K562 (cell line): ENCODE measurements around the gene BLZF1. TPM values are rescaled to one million over a fixed set of nuclear protein-coding genes. Genes with fewer than 3 reads are reported as not detected.

Experiments used
- ARID3A ChIP-seq: IDR thresholded peaks from 2 replicates; pipeline ENCODE4 v1.6.1; 2012; ENCODE audit warnings: low read depth, low read length, improper control_type of control experiment, borderline replicate concordance
- CCAR2 ChIP-seq: fragments of 200-400 bp; formaldehyde crosslinking; IDR thresholded peaks from 2 replicates; pipeline ENCODE4 v1.6.1; 2017; ENCODE audit warnings: mild to moderate bottlenecking, low read depth, low read length
- EP300 ChIP-seq: IDR thresholded peaks from 2 replicates; pipeline ENCODE4 v1.6.1; 2012; ENCODE audit warnings: low read length, improper control_type of control experiment
- HNRNPK ChIP-seq: fragments of 200-400 bp; formaldehyde crosslinking; IDR thresholded peaks from one replicate; pipeline ENCODE4 v1.6.1; 2018; ENCODE audit warnings: mild to moderate bottlenecking, low read depth, low read length; ENCODE audit not compliant: poor library complexity, severe bottlenecking
- KLF6 ChIP-seq: fragments of 250-450 bp; sonication (Bioruptor Pico); IDR thresholded peaks from 2 replicates; pipeline ENCODE4 v1.4.0; 2020; ENCODE audit warnings: mild to moderate bottlenecking, moderate library complexity, borderline replicate concordance
- MAFG ChIP-seq: fragments of 450-650 bp; conservative IDR thresholded peaks from 2 replicates; pipeline ENCODE4 v1.6.1; 2016; ENCODE audit warnings: missing genetic modification characterization, missing compliant biosample characterization
- NCOR1 ChIP-seq: fragments of 450-650 bp; IDR thresholded peaks from 2 replicates; pipeline ENCODE4 v1.6.1; 2016; ENCODE audit warnings: mild to moderate bottlenecking, moderate library complexity
- NR0B1 ChIP-seq: fragments of 450-650 bp; IDR thresholded peaks from one replicate; pipeline ENCODE4 v1.6.1; 2018; ENCODE audit warnings: mild to moderate bottlenecking, moderate library complexity; ENCODE audit not compliant: partially characterized antibody
- RBM34 ChIP-seq: fragments of 200-400 bp; formaldehyde crosslinking; IDR thresholded peaks from 2 replicates; pipeline ENCODE4 v1.6.1; 2018; ENCODE audit warnings: low read length, borderline replicate concordance; ENCODE audit not compliant: insufficient read depth
- SMARCA4 ChIP-seq: fragments of 450-650 bp; IDR thresholded peaks from 2 replicates; pipeline ENCODE4 v1.6.1; 2016
- TAL1 ChIP-seq: fragments of 450-650 bp; IDR thresholded peaks from 2 replicates; pipeline ENCODE4 v1.6.1; 2016; ENCODE audit warnings: mild to moderate bottlenecking
- TCF3 ChIP-seq: sonication (generic); formaldehyde crosslinking; IDR thresholded peaks from 2 replicates; pipeline ENCODE4 v1.4.0; 2020; ENCODE audit warnings: mild to moderate bottlenecking, missing genetic modification reagents
- TEAD4 ChIP-seq, 2 experiments: sonication (generic) in 1 of 2; formaldehyde crosslinking in 1 of 2; IDR thresholded peaks; 2 replicates each; pipeline versions ENCODE4 v1.6.1 to v1.8.0; 2012 to 2022; ENCODE audit warnings: borderline replicate concordance in 1 of 2, inconsistent platforms in 1 of 2, low read length in 1 of 2, mild to moderate bottlenecking in 1 of 2, missing genetic modification reagents in 1 of 2
- ZNF398 ChIP-seq: fragments of 250-450 bp; sonication (Bioruptor Pico); IDR thresholded peaks from 2 replicates; pipeline ENCODE4 v1.8.0; 2021; ENCODE audit warnings: moderate library complexity, mild to moderate bottlenecking, inconsistent platforms
- polyA plus RNA-seq, 8 experiments: library from polyadenylated mRNA; depleted of rRNA in 4 of 8; stranded (reverse) in 5 of 8; unstranded in 3 of 8; fragments of >200 nt; fragmentation: Nextera tagmentation in 2 of 8; fragmentation: Illumina TruSeq in 1 of 8; extraction: Ambion mirVana in 2 of 8; extraction: Trizol in 1 of 8; gene quantifications; 2 replicates each; pipeline versions ENCODE4 v1.2.1 to v1.2.3, GENCODE V29; 2011 to 2014; ENCODE audit warnings: inconsistent platforms in 1 of 8, missing spikeins in 1 of 8
- total RNA-seq, 7 experiments: library from RNA; depleted of rRNA in 6 of 7; stranded (reverse); fragments of >200 nt in 6 of 7; fragmentation: Illumina TruSeq in 2 of 7; extraction: Trizol in 2 of 7; gene quantifications; 2 replicates each; pipeline versions ENCODE4 v1.2.1 to v1.2.3, GENCODE V29; 2011 to 2021; ENCODE audit warnings: low replicate concordance in 1 of 7
- TF ChIP-seq, protein P1 (sequence below): sonication (generic); formaldehyde crosslinking; IDR thresholded peaks from 2 replicates; pipeline ENCODE4 v1.8.0; 2023; ENCODE audit warnings: missing genetic modification reagents, mild to moderate bottlenecking, borderline replicate concordance
- TF ChIP-seq, protein P2 (sequence below): sonication (generic); formaldehyde crosslinking; IDR thresholded peaks from 2 replicates; pipeline ENCODE4 v1.8.0; 2022; ENCODE audit warnings: mild to moderate bottlenecking, missing genetic modification reagents

Gene BLZF1
- total and polyA plus RNA-seq, 9 of the 15 experiments (the other 6 are each of a cell fraction or from before 2014, with no cell fraction given): 20.5 to 32.8 (median 25.3) TPM

- TF ChIP-seq ZNF398 (CRISPR knock-in tag) (no peak), EP300 (peak; percentile 70), CCAR2 (no peak), TAL1 (peak; percentile 49; the same call in 1 of the 2 replicates), RBM34 (no peak), ARID3A (0 out of 2 replicates have a peak, but pooled peaks have one; percentile 40), KLF6 (CRISPR knock-in tag) (no peak), TCF3 (CRISPR knock-in tag) (peak; percentile 57), SMARCA4 (peak; percentile 70), NR0B1 (no peak), TEAD4 (IDR thresholded peaks at IDR 0.05; ENCODE audit: low read length) (peak; percentile 66; the same call in 1 of the 2 replicates), TEAD4 (CRISPR knock-in tag; IDR thresholded peaks at IDR 0.05; ENCODE audit: borderline replicate concordance) (no peak), NCOR1 (peak; percentile 48), MAFG (tag) (peak; percentile 93), HNRNPK (no peak)
- TF ChIP-seq, protein P1, sequence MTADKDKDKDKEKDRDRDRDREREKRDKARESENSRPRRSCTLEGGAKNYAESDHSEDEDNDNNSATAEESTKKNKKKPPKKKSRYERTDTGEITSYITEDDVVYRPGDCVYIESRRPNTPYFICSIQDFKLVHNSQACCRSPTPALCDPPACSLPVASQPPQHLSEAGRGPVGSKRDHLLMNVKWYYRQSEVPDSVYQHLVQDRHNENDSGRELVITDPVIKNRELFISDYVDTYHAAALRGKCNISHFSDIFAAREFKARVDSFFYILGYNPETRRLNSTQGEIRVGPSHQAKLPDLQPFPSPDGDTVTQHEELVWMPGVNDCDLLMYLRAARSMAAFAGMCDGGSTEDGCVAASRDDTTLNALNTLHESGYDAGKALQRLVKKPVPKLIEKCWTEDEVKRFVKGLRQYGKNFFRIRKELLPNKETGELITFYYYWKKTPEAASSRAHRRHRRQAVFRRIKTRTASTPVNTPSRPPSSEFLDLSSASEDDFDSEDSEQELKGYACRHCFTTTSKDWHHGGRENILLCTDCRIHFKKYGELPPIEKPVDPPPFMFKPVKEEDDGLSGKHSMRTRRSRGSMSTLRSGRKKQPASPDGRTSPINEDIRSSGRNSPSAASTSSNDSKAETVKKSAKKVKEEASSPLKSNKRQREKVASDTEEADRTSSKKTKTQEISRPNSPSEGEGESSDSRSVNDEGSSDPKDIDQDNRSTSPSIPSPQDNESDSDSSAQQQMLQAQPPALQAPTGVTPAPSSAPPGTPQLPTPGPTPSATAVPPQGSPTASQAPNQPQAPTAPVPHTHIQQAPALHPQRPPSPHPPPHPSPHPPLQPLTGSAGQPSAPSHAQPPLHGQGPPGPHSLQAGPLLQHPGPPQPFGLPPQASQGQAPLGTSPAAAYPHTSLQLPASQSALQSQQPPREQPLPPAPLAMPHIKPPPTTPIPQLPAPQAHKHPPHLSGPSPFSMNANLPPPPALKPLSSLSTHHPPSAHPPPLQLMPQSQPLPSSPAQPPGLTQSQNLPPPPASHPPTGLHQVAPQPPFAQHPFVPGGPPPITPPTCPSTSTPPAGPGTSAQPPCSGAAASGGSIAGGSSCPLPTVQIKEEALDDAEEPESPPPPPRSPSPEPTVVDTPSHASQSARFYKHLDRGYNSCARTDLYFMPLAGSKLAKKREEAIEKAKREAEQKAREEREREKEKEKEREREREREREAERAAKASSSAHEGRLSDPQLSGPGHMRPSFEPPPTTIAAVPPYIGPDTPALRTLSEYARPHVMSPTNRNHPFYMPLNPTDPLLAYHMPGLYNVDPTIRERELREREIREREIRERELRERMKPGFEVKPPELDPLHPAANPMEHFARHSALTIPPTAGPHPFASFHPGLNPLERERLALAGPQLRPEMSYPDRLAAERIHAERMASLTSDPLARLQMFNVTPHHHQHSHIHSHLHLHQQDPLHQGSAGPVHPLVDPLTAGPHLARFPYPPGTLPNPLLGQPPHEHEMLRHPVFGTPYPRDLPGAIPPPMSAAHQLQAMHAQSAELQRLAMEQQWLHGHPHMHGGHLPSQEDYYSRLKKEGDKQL (CRISPR knock-in tag): no peak
- TF ChIP-seq, protein P2, sequence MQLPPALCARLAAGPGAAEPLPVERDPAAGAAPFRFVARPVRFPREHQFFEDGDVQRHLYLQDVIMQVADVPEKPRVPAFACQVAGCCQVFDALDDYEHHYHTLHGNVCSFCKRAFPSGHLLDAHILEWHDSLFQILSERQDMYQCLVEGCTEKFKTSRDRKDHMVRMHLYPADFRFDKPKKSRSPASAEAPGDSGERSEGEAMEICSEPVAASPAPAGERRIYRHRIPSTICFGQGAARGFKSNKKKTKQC (CRISPR knock-in tag): no peak
These were observed 29.4 kb upstream of the BLZF1 start (continued) for GRCh38 chr1:169338617-169339016.
